ENCODE measurements around the gene GIT1. TPM values are rescaled to one million over a fixed set of nuclear protein-coding genes. Genes with fewer than 3 reads are reported as not detected.
A peak's percentile ranks its signal among the peaks of the same experiment; 100 is the strongest.

The GIT1 gene
- total RNA-seq, 1 donor from 2014 or later: 66.7 TPM

- Mint-ChIP-seq H3K27me3 (peaks cover 62% of the 10 kb centered on the region), H3K4me3 (peak overlapping the region; percentile 60), H3K9me3 (no peaks in the 10 kb centered on the region), H3K4me1 (ENCODE audit: unreplicated experiment) (no peaks in the 10 kb centered on the region), H3K36me3 (no peaks in the 10 kb centered on the region), H3K27ac (no peak overlapping the region)
- DNase-seq (ENCODE audit: extremely low spot score, unreplicated experiment): peak; percentile 79
- peak; percentile 75 for TF ChIP-seq CTCF (conservative IDR thresholded peaks at IDR 0.05)
Measured at GRCh38 chr17:29617481-29618271, 28.2 kb upstream of the GIT1 start.

GRCh38 chr17:29617125-29617480 is 27.7 kb upstream of the GIT1 start:
- no peaks in the 10 kb centered on the region for H3K4me1 Mint-ChIP-seq (ENCODE audit: unreplicated experiment)
- H3K9me3 Mint-ChIP-seq: no peaks in the 10 kb centered on the region
- DNase-seq (ENCODE audit: extremely low spot score, unreplicated experiment): peak; percentile 79
- peak overlapping the region; percentile 60 for H3K4me3 Mint-ChIP-seq
- TF ChIP-seq CTCF (conservative IDR thresholded peaks at IDR 0.05): peak; percentile 71
- peaks cover 61% of the 10 kb centered on the region for H3K27me3 Mint-ChIP-seq
- H3K27ac Mint-ChIP-seq: no peak overlapping the region
- no peaks in the 10 kb centered on the region for H3K36me3 Mint-ChIP-seq

GRCh38 chr17:29616300-29617048 is 27.0 kb upstream of the GIT1 start:
- no peak for TF ChIP-seq CTCF (conservative IDR thresholded peaks at IDR 0.05)
- peaks cover 57% of the 10 kb centered on the region for H3K27me3 Mint-ChIP-seq
- H3K4me3 Mint-ChIP-seq: peak overlapping the region; percentile 85
- no peaks in the 10 kb centered on the region for H3K4me1 Mint-ChIP-seq (ENCODE audit: unreplicated experiment)
- H3K27ac Mint-ChIP-seq: no peak overlapping the region
- no peaks in the 10 kb centered on the region for H3K36me3 Mint-ChIP-seq
- no peaks in the 10 kb centered on the region for H3K9me3 Mint-ChIP-seq
- no peak for DNase-seq (ENCODE audit: extremely low spot score, unreplicated experiment)

- H3K27me3 Mint-ChIP-seq: peaks cover 52% of the 10 kb centered on the region
- DNase-seq (ENCODE audit: extremely low spot score, unreplicated experiment): peak; percentile 83
- H3K27ac Mint-ChIP-seq: peak overlapping the region; percentile 76
Measured at GRCh38 chr17:29615492-29616299, 26.2 kb upstream of the GIT1 start.

More at GRCh38 chr17:29615492-29616299, 26.2 kb upstream of the GIT1 start:
- TF ChIP-seq CTCF (conservative IDR thresholded peaks at IDR 0.05): no peak
- no peaks in the 10 kb centered on the region for H3K9me3 Mint-ChIP-seq
- no peaks in the 10 kb centered on the region for H3K4me1 Mint-ChIP-seq (ENCODE audit: unreplicated experiment)
- H3K36me3 Mint-ChIP-seq: peaks cover 3% of the 10 kb centered on the region
- H3K4me3 Mint-ChIP-seq: peak overlapping the region; percentile 85
